ENCODE results near the gene MPRIP. TPM values are rescaled to one million over a fixed set of nuclear protein-coding genes. Genes with fewer than 3 reads are reported as not detected.

Gene MPRIP
- total and polyA plus RNA-seq, 2 of the 13 experiments (the other 11 are each of a cell fraction or from before 2014, with no cell fraction given): 50.2 to 52.4 TPM

- Histone ChIP-seq H3K36me3 (replicated peaks in 1 of 2; ENCODE audit: control insufficient read depth in 1 of 2, insufficient read depth in 2 of 2, low read length in 2 of 2) (peaks cover 4 to 6% of the 10 kb centered on the region in 2 experiments; a peak in 3 of 5 replicates), H3K9me3 (ENCODE audit: low read length) (no peaks in the 10 kb centered on the region), H3K9ac (ENCODE audit: insufficient read depth, low read depth, low read length) (no peak overlapping the region), H3K4me2 (ENCODE audit: low read depth, low read length) (no peak overlapping the region), H3K27ac (ENCODE audit: extremely low read length, insufficient read depth, low read length) (no peak overlapping the region), H2AFZ (ENCODE audit: low read length) (no peak overlapping the region), H3K4me1 (ENCODE audit: insufficient read depth, low read length) (0 out of 2 replicates have a peak, but pooled peaks cover 6% of the 10 kb centered on the region), H3K79me2 (ENCODE audit: insufficient read depth, low read length) (peaks cover 34% of the 10 kb centered on the region), H3K4me3 (replicated peaks in 1 of 3; ENCODE audit: insufficient read depth in 1 of 3, low read depth in 2 of 3, low read length in 3 of 3) (no peak overlapping the region), H3K27me3 (ENCODE audit: control insufficient read depth in 1 of 2, insufficient read depth in 2 of 2, low read length in 2 of 2) (no peaks in the 10 kb centered on the region), H4K20me1 (ENCODE audit: insufficient read depth, low read length) (no peaks in the 10 kb centered on the region; the same call in 1 of the 2 replicates)
- ATAC-seq (no peak), DNase-seq (ENCODE audit: low spot score) (no peak), FAIRE-seq (no peak)
- ChIA-PET POLR2A (no interaction called here), CTCF (ENCODE audit: low intra/inter-chr PET ratio, low total read pairs) (no interaction called here)
- in situ Hi-C loops (cut with HindIII; ENCODE audit: extremely low pct_ligation_motif_present, low pct_unique_long_range_greater_than_20kb): no loop called here
- WGBS (ENCODE audit: low lambda C conversion rate): 97% methylated on average over 10 of the region's 11 CpGs
- intact Hi-C loops (cut with micrococcal nuclease; ENCODE audit: unreplicated experiment): no loop called here
- no TSS peak for BruUV-seq (replicated peaks)
- TF ChIP-seq MZF1 (CRISPR knock-in tag; IDR thresholded peaks at IDR 0.05; ENCODE audit: borderline replicate concordance) (no peak), CTCF (CRISPR knock-in tag; IDR thresholded peaks at IDR 0.05) (0 out of 2 replicates have a peak, but pooled peaks have one; percentile 8)
Measured at GRCh38 chr17:17062356-17062755, 20.1 kb downstream of the MPRIP start.

GRCh38 chr17:17062866-17063265 lies 20.6 kb downstream of the MPRIP start:
- Histone ChIP-seq H3K4me1 (ENCODE audit: insufficient read depth, low read length) (0 out of 2 replicates have a peak, but pooled peaks cover 7% of the 10 kb centered on the region), H4K20me1 (ENCODE audit: insufficient read depth, low read length) (no peaks in the 10 kb centered on the region; the same call in 1 of the 2 replicates), H3K4me3 (replicated peaks in 1 of 3; ENCODE audit: insufficient read depth in 1 of 3, low read depth in 2 of 3, low read length in 3 of 3) (no peak overlapping the region), H3K36me3 (replicated peaks in 1 of 2; ENCODE audit: control insufficient read depth in 1 of 2, insufficient read depth in 2 of 2, low read length in 2 of 2) (peaks cover 4 to 5% of the 10 kb centered on the region in 2 experiments; a peak in 3 of 5 replicates), H2AFZ (ENCODE audit: low read length) (no peak overlapping the region), H3K4me2 (ENCODE audit: low read depth, low read length) (no peak overlapping the region), H3K79me2 (ENCODE audit: insufficient read depth, low read length) (peaks cover 34% of the 10 kb centered on the region), H3K27ac (ENCODE audit: extremely low read length, insufficient read depth, low read length) (no peak overlapping the region), H3K27me3 (ENCODE audit: control insufficient read depth in 1 of 2, insufficient read depth in 2 of 2, low read length in 2 of 2) (no peaks in the 10 kb centered on the region), H3K9me3 (ENCODE audit: low read length) (no peaks in the 10 kb centered on the region), H3K9ac (ENCODE audit: insufficient read depth, low read depth, low read length) (no peak overlapping the region)
- BruUV-seq (replicated peaks): no TSS peak
- DNase-seq (ENCODE audit: low spot score) (no peak), FAIRE-seq (no peak), ATAC-seq (no peak)
- in situ Hi-C loops (cut with HindIII; ENCODE audit: extremely low pct_ligation_motif_present, low pct_unique_long_range_greater_than_20kb): no loop called here
- 100% methylated on average over 4 of the region's 7 CpGs for WGBS (ENCODE audit: low lambda C conversion rate)
- intact Hi-C loops (cut with micrococcal nuclease; ENCODE audit: unreplicated experiment): no loop called here
- POLR2A ChIA-PET: no interaction called here
- CTCF ChIA-PET (ENCODE audit: low intra/inter-chr PET ratio, low total read pairs): no interaction called here
- TF ChIP-seq ATF3 (CRISPR knock-in tag; IDR thresholded peaks at IDR 0.05): no peak
- no peak for TF ChIP-seq ZNF883 (CRISPR knock-in tag; IDR thresholded peaks at IDR 0.05; ENCODE audit: not compliant biosample characterization)
- TF ChIP-seq REL (CRISPR knock-in tag; conservative IDR thresholded peaks at IDR 0.05): no peak
- TF ChIP-seq ZNF691 (CRISPR knock-in tag; IDR thresholded peaks at IDR 0.05; ENCODE audit: borderline replicate concordance, low read depth): no peak
- no peak for TF ChIP-seq PBX3 (CRISPR knock-in tag; IDR thresholded peaks at IDR 0.05; ENCODE audit: borderline replicate concordance)
- TF ChIP-seq FOXM1 (CRISPR knock-in tag; IDR thresholded peaks at IDR 0.05): no peak
- TF ChIP-seq HES4 (CRISPR knock-in tag; IDR thresholded peaks at IDR 0.05; ENCODE audit: borderline replicate concordance): no peak
- no peak for TF ChIP-seq ZNF18 (CRISPR knock-in tag; IDR thresholded peaks at IDR 0.05; ENCODE audit: insufficient replicate concordance)
- TF ChIP-seq ZFP37 (CRISPR knock-in tag; IDR thresholded peaks at IDR 0.05; ENCODE audit: borderline replicate concordance): no peak
- TF ChIP-seq ZNF326 (CRISPR knock-in tag; IDR thresholded peaks at IDR 0.05; ENCODE audit: borderline replicate concordance): no peak
